Prostate gland (tissue), 2 donors: ENCODE data around the gene ENHO. TPM values are rescaled to one million over a fixed set of nuclear protein-coding genes. Genes with fewer than 3 reads are reported as not detected.
"Not testable (repeated sequence)": the region's sequence is repeated elsewhere in the genome, so short reads cannot be mapped to it uniquely, and the experiment has no call there.

ENCODE experiments used
- DNase-seq: peaks from one replicate; pipeline ENCODE4 v3.0.0-alpha.2; 2019; ENCODE audit warnings: low spot score
- H3K27ac ChIP-seq, 2 donors: fragments of 200-600 bp; sonication (generic); 2 replicates each; pipeline ENCODE4 v1.5.1; 2017 to 2019
- H3K27me3 ChIP-seq: fragments of 200-600 bp; sonication (generic); replicated peaks from 2 replicates; pipeline ENCODE4 v1.5.1; 2019; ENCODE audit not compliant: insufficient read depth
- H3K36me3 ChIP-seq, 2 donors: fragments of 200-600 bp; sonication (generic); 1 replicate in 1 of 2; 2 replicates in 1 of 2; pipeline versions ENCODE4 v1.5.1 to v1.8.1; 2017 to 2019
- H3K4me1 ChIP-seq: fragments of 200-600 bp; sonication (generic); replicated peaks from 2 replicates; pipeline ENCODE4 v1.5.1; 2019
- H3K4me3 ChIP-seq, 2 donors: fragments of 200-600 bp; sonication (generic); 2 replicates each; pipeline ENCODE4 v1.5.1; 2017 to 2019
- H3K9me3 ChIP-seq: fragments of 200-600 bp; sonication (generic); 2 replicates; pipeline ENCODE4 v1.5.1; 2017
- CTCF ChIP-seq, 4 experiments: fragments of 200-600 bp in 2 of 4; fragments of 450-650 bp in 2 of 4; sonication (generic) in 2 of 4; IDR thresholded peaks; 1 replicate in 3 of 4; 2 replicates in 1 of 4; pipeline ENCODE4 v1.5.1; 2016 to 2019; ENCODE audit warnings: antibody characterized with exemption in 4 of 4, mild to moderate bottlenecking in 2 of 4, moderate library complexity in 2 of 4
- POLR2A ChIP-seq: fragments of 450-650 bp; IDR thresholded peaks from one replicate; pipeline ENCODE4 v1.6.1; 2016; ENCODE audit warnings: antibody characterized with exemption, mild to moderate bottlenecking
- POLR2AphosphoS5 ChIP-seq: sonication (generic); formaldehyde crosslinking; IDR thresholded peaks from one replicate; pipeline ENCODE4 v1.6.1; 2017; ENCODE audit warnings: antibody characterized with exemption
- WGBS: methylation state at CpG from one replicate; pipeline ENCODE4 v1.1.5; 2018; 5-methylcytosine and 5-hydroxymethylcytosine counted together
- intact Hi-C: fragments of 100-400 bp; cut with DNase I; formaldehyde crosslinking; loops from one replicate; pipeline ENCODE4 v1.14.2; 2022
- total RNA-seq, 2 donors: library from RNA; depleted of rRNA; stranded (reverse); fragments of >200 nt; gene quantifications; one replicate each; pipeline ENCODE4 v1.1.0, GENCODE V29; 2016

The ENHO gene
- total RNA-seq, 2 donors from 2014 or later: 20.9 to 28.2 TPM

DNA sequence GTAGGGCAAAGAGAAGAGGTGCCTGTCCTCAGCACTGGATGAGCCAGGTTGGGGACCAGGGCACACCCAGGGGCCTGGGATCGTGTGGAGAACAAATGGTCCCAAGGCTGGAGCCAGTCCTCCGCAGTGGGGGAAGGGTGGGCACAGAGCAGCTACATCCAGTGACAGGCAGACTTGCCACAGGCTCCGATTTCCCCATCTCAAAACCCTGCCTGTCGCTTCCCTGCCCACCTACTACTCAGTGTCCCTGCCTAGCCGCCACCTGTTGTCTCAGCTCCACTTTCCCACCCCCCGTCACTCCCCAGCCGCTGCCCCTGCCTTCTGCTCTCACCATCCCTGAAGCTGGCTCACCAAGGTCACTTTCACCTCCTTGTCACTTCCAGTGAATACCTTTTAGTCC, 13.9 kb upstream of the ENHO start:
- Histone ChIP-seq H3K36me3 (no peaks in the 10 kb centered on the region), H3K27ac (no peak overlapping the region), H3K4me3 (no peak overlapping the region), H3K9me3 (no peaks in the 10 kb centered on the region), H3K27me3 (no peaks in the 10 kb centered on the region), H3K4me1 (no peaks in the 10 kb centered on the region)
- DNase-seq: no peak
- intact Hi-C loops: no loop called here
- TF ChIP-seq POLR2A (no peak), CTCF (IDR thresholded peaks at IDR 0.05) (no peak), POLR2AphosphoS5 (no peak)
- WGBS: 47% methylated on average over 7 of the region's 7 CpGs

- H3K4me1 ChIP-seq, H3K36me3 ChIP-seq, H3K27me3 ChIP-seq, H3K4me3 ChIP-seq, intact Hi-C loops, DNase-seq, H3K27ac ChIP-seq, H3K9me3 ChIP-seq: not testable (repeated sequence)
- 91% methylated on average over 7 of the region's 8 CpGs for WGBS
Measured at GRCh38 chr9:34532041-34532440, 9.3 kb upstream of the ENHO start.

DNA sequence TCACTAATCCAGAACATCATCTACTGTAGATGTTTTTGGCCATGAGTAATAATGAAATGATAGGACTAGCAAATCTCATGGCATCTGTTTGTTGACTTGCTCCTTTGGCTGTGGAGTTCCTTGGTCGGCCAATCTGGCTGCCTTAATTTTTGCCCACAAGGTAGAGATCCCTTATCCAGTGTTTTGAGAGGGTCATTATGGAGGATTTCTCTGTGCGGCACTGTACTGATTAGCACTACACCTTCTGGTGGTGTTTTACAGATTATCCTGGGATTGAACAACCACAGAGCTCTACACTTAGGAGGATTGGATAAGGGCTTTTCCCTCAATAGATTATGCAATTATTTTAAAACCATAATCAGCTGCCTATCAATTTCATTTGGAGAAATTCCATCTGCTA, 3.2 kb upstream of the ENHO start:
- no peak overlapping the region for H3K27ac ChIP-seq
- TF ChIP-seq CTCF (IDR thresholded peaks at IDR 0.05) (no peak), POLR2A (no peak), POLR2AphosphoS5 (no peak)
- H3K36me3 ChIP-seq: no peaks in the 10 kb centered on the region
- WGBS: 81% methylated on average over 2 of the region's 2 CpGs
- no peaks in the 10 kb centered on the region for H3K9me3 ChIP-seq
- H3K4me3 ChIP-seq: no peak overlapping the region
- no peaks in the 10 kb centered on the region for H3K27me3 ChIP-seq
- DNase-seq: no peak
- H3K4me1 ChIP-seq: no peaks in the 10 kb centered on the region
- intact Hi-C loops: no loop called here

- Histone ChIP-seq H3K27ac (no peak overlapping the region), H3K4me3 (no peak overlapping the region), H3K4me1 (no peaks in the 10 kb centered on the region), H3K27me3 (no peaks in the 10 kb centered on the region), H3K36me3 (no peaks in the 10 kb centered on the region), H3K9me3 (no peaks in the 10 kb centered on the region)
- no peak for DNase-seq
- TF ChIP-seq CTCF (IDR thresholded peaks at IDR 0.05): no peak
- no peak for TF ChIP-seq POLR2A
- no peak for TF ChIP-seq POLR2AphosphoS5
- WGBS: 71% methylated on average over 3 of the region's 3 CpGs
- intact Hi-C loops: no loop called here
Measured at GRCh38 chr9:34524349-34524748, 1.6 kb upstream of the ENHO start.

DNA sequence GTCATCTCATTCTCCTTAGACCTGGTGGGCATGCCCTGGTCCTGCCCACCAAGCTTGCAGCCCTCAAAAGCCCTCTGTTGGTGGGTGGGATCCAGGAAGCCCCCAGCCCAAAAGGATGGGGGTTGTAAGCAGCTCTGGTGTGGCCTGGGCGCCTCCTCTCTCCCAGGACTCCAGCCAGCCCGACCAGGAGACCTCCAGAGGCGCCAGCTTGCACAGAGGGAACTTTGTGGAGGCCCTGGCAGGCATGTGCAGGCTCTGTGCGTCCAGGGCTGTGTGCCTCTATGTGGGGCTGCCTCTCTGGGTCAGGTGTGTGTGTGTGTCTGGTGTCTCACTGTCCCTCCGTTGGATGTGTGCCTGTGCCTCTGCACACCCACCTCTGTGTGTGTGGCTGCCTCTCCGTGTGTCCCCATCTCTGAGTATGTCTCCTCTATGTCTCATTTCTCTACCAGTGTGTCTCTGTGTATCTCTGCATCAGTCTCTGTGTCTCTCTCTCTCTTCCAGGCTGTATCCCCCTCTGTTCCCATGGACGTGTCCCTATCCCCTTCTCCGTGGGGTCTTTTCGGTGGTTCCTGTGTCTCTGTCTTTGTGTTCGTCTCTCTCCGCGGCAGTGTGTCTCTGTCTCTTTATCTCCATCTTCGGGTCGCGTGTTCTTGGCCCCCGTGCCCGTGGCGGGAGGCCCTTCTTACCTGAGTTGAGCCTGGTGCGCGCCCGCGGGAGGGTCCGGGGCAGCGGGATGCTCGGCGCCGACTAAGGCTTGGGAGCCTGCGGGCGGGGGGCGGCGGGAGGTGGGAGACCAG, 501 bp downstream of the ENHO start:
- Histone ChIP-seq H3K4me3 (peak overlapping the region; percentile 41 to 54), H3K9me3 (no peaks in the 10 kb centered on the region), H3K4me1 (no peaks in the 10 kb centered on the region), H3K27me3 (no peaks in the 10 kb centered on the region), H3K36me3 (no peaks in the 10 kb centered on the region), H3K27ac (peak overlapping the region; percentile 37 to 57)
- no peak for DNase-seq
- WGBS: 22% methylated on average over 30 of the region's 31 CpGs
- TF ChIP-seq POLR2AphosphoS5: no peak
- no peak for TF ChIP-seq POLR2A
- no peak for TF ChIP-seq CTCF (IDR thresholded peaks at IDR 0.05)
- intact Hi-C loops: loop anchor here (2.0 kb wide), 1 partner anchor 19 kb away; no protein-coding TSS in a partner anchor
